CD4-positive, alpha-beta T cell treated with Interleukin-6 for 4 hours (primary cell): Measurements from ENCODE around the gene IL17RC.
"Not testable (repeated sequence)": the region's sequence is repeated elsewhere in the genome, so short reads cannot be mapped to it uniquely, and the experiment has no call there.

Experiments
- DNase-seq: peaks from one replicate; pipeline ENCODE4 v3.0.0-alpha.2; 2020; ENCODE audit warnings: mixed read lengths

IL17RC gene, protein sequence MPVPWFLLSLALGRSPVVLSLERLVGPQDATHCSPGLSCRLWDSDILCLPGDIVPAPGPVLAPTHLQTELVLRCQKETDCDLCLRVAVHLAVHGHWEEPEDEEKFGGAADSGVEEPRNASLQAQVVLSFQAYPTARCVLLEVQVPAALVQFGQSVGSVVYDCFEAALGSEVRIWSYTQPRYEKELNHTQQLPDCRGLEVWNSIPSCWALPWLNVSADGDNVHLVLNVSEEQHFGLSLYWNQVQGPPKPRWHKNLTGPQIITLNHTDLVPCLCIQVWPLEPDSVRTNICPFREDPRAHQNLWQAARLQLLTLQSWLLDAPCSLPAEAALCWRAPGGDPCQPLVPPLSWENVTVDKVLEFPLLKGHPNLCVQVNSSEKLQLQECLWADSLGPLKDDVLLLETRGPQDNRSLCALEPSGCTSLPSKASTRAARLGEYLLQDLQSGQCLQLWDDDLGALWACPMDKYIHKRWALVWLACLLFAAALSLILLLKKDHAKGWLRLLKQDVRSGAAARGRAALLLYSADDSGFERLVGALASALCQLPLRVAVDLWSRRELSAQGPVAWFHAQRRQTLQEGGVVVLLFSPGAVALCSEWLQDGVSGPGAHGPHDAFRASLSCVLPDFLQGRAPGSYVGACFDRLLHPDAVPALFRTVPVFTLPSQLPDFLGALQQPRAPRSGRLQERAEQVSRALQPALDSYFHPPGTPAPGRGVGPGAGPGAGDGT

DNA sequence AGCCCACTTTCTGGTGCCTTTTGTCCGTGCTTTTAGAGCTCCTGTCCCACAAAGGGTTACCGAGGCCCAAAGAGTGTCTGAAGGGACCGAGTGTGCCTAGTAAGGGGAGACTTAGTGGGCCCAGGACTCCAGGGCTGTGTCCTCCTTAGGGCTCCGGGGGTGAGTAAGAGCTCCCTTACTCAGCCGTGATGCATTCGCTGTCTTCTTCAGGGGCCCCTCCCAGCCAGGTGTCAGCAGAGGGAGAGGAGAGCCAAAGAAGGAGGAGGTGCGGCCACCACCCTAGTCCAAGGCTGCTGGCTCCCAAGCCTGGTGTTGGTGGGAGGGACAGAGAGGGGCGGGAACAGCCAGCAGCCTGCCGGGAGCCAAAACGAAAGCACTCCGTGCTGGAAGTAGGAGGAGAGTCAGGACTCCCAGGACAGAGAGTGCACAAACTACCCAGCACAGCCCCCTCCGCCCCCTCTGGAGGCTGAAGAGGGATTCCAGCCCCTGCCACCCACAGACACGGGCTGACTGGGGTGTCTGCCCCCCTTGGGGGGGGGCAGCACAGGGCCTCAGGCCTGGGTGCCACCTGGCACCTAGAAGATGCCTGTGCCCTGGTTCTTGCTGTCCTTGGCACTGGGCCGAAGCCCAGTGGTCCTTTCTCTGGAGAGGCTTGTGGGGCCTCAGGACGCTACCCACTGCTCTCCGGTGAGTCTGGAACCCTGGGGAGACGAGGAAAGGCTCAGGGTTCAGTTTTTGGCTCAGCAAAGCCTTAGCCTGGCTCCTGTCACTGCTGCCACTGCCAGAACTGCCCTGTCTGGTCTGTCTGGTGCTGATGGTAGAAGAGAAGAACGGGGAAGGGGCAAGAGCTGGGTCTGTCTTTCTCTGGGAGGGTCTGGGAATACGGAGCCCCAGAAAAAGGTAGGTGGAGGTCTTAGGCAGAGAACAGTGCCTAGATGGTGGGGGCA is at the start of gene IL17RC:
Gene IL17RC, plus strand, starts transcription at position 365 of the 947 bp plus-strand sequence. Its CDS starts 218 bp downstream, at position 583.
- peak; percentile 39 for DNase-seq

DNA sequence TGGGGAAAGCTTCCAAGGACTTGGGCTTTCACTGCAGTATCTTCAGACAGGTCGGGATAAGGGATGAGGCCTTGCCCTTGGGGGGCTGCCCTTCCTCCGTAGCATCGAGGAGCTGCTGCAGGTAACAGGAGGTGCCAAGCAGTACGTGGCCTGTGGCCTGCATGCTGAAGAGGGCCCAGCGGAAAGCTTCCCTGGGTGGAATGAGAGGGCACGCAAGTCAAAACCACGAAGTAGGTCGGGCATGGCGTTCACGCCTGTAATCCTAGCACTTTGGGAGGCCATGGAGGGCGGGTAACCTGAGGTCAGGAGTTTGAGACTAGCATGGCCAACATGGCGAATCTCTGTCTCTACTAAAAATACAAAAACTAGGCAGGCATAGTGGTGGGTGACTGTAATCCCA is 49.8 kb upstream of the IL17RC start:
- DNase-seq: no peak

GRCh38 chr3:9869955-9870354 is 46.9 kb upstream of the IL17RC start:
- no peak for DNase-seq

- no peak for DNase-seq
Measured at GRCh38 chr3:9870978-9871377, 45.9 kb upstream of the IL17RC start.

DNA sequence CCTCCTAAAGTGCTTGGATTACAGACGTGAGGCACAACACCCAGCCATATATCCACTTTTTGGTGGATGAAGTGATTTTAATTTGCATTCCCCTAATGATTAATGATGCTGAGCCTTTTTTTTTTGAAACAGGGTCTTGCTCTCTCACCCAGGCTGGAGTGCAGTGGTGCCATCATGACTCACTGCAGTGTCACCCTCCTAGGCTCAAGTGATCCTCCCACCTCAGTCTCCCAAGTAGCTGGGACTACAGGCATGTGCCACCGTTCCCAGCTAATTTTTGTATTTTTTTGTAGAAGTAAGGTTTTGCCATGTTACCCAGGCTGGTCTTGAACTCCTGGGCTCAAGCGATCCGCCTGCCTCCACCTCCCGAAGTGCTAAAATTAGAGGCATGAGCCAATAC is 44.8 kb upstream of the IL17RC start:
- DNase-seq: not testable (repeated sequence)

DNA sequence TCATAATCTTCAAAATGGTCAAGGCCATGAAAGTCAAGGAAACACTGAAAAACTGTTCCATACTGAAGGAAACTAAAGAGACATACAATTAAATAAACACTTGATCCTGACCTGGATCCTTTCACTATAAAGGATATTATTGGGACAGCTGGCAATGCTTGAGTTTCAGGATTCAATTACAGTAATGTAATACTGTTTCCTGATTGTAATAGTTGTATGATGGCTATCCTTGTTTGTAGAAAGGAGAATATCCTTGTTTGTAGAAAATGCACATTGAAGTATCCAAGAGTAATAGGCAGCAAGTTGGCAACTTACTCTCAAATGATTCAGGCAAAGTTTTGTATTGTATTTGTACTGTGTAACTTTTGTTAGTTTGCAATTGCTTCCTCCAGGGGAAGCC is 41.5 kb upstream of the IL17RC start:
- DNase-seq: no peak

DNA sequence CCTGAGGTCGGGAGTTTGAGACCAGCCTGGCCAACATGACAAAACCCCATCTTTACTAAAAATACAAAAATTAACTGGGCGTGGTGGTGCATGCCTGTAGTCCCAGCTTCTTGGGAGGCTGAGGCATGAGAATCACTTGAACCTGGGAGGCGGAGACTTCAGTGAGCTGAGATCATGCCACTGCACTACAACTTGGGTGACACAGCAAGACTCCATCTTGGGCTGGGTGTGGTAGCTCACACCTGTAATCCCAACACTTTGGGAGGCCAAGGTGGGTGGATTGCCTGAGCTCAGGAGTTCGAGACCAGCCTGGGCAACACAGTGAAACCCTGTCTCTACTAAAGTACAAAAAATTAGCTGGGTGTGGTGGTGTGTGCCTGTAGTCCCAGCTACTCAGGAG is 40.6 kb upstream of the IL17RC start:
- not testable (repeated sequence) for DNase-seq

- DNase-seq: peak; percentile 26
Measured at GRCh38 chr3:9876991-9877390, 39.9 kb upstream of the IL17RC start.

- DNase-seq: no peak
Measured at GRCh38 chr3:9878700-9879099, 38.2 kb upstream of the IL17RC start.

GRCh38 chr3:9879830-9880549 is 36.9 kb upstream of the IL17RC start, which contains the start of gene CIDEC:
Gene CIDEC, minus strand, starts transcription at chr3:9880253. Its CDS starts 1,767 bp downstream, at chr3:9878486.
- no peak for DNase-seq

DNA sequence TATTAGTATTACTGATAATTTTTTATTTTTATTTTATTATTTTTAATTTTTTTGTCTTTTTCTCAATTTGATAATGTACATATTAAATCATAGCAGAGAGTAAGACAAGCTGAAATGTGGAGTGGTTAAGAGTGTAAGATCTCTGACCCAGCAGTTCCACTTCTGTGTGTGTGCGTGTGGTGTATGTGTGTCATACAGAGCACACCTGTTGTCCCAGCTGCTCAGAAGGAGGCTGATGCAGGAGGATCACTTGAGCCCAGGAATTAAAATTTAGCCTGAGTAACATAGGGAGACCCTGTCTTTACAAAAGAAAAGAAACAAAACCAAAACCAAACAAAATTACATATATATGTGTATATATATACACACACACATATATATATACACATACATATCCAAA is 35.5 kb upstream of the IL17RC start:
- no peak for DNase-seq

- DNase-seq: no peak
Measured at GRCh38 chr3:9883706-9884554, 33.0 kb upstream of the IL17RC start.

DNA sequence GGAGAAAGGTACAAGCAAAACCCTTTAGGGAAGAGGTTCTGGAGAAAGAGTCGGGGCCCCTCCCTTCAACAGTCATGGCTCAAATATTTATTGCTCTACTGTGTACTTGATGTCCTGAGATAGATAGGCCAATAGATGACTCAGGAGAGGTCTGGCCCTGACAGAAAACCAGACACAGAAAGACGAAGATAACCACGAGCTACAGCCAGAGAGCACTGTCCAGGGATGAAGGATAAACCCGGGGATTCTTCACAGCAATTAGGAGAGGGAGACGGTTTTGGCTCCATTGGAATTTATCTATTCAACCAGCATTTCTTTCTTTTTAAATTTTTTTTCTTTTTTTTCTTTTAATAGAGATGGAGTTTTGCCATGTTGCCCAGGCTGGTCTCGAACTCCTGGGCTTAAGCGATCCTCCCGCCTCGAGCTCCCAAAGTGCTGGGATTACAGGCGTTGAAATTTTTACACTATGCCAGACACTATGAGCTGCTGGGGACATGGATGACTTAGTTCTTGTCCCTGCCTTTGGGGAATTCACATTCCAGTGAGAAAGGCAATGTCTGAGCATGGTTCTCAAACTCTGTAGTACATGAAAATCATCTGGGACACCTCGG is 32.2 kb upstream of the IL17RC start:
- no peak for DNase-seq

DNA sequence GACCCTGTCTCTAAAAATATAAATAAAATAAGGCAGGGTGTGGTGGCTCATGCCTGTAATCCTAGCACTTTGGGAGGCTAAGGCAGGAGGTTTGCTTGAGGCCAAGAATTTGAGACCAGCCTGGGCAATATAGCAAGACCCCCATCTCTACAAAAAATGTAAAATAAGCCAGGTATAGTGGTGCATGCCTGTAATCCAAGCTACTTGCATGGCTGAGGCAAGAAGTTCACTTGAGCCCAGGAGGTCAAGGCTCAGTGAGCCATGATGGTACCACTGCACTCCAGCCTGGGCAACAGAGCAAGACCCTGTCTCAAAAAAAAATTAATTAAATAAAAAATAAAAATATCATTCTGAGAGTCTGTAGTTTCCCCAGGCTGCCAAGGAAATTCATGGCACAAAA is 30.6 kb upstream of the IL17RC start:
- no peak for DNase-seq

DNA sequence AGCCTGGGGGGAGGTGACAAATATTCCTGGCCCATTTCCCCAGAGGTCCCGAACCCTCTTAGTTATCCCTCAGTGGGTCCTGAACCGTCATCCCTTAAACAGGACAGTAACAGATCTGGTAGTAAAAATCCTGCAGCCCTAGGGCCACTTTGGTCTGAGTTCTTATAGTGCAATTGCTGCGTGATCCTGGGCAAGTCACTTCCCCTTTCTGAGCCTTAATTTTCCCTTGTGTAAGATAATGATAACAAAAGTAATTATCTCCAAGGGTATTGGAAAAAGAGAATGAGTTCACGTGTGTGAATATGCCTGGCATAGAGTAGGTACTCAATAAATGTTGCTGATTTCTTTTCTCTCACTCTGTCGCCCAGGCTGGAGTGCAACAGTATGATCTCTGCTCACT is 29.4 kb upstream of the IL17RC start:
- DNase-seq: no peak

GRCh38 chr3:9888540-9888939 is 28.4 kb upstream of the IL17RC start:
- DNase-seq: no peak

- DNase-seq: no peak
Measured at GRCh38 chr3:9889405-9889804, 27.5 kb upstream of the IL17RC start.

DNA sequence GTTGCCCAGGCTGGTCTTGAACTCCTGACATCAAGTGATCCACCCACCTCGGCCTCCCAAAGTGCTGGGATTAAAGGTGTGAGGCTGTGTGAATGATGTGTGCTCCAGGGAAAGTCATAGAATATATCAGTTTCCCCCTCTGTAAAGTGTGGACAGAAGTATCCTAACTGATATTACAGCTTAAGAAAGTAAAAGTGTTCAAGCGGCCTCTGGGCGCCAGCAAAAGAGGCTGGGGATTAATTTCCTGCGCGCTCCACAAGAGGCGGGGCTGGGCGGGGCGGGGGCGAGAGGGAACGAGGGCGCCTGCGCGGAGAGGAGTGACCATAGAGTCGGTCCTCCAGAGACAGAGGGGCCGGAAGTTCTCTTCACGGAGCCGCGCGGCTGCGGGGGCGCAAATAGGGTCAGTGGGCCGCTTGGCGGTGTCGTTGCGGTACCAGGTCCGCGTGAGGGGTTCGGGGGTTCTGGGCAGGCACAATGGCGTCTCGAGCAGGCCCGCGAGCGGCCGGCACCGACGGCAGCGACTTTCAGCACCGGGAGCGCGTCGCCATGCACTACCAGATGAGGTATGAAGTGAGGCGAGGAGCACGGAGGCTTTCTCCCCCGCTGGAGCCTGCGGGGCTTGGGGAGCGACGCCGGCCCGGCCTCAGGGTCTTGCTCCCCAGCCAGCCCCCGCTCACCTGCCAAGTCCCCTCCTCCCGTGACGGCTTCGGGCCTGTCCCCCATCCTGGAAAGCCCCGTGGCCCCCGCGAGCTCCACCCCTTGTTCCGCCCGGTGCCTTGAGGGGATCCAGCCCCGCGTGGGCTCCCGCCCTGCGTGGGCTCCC is 26.4 kb upstream of the IL17RC start, which contains the start of gene JAGN1:
Gene JAGN1, plus strand, starts transcription at position 362 of the 823 bp plus-strand sequence. Its CDS starts 113 bp downstream, at position 475.
- DNase-seq: peak; percentile 92

GRCh38 chr3:9891072-9891622 is 25.8 kb upstream of the IL17RC start:
- DNase-seq: no peak
